ENCODE measurements around the gene LY6G5C.

LY6G5C gene

GRCh38 chr6:31708224-31708623 is 27.4 kb upstream of the LY6G5C start:
- no peak overlapping the region for H2AFZ ChIP-seq (ENCODE audit: low read length)
- H3K79me2 ChIP-seq (ENCODE audit: low read length), result no peaks in the 10 kb centered on the region
- H3K4me2 ChIP-seq (ENCODE audit: low read depth, low read length), result no peak overlapping the region
- no peak overlapping the region for H3K9ac ChIP-seq (ENCODE audit: low read length)
- H3K27ac ChIP-seq (ENCODE audit: low read length), result no peak overlapping the region
- no peaks in the 10 kb centered on the region for H3K36me3 ChIP-seq (replicated peaks; ENCODE audit: insufficient read depth, low read length)
- 0 out of 2 replicates have a peak, but pooled peaks cover 5% of the 10 kb centered on the region for H3K4me1 ChIP-seq (ENCODE audit: low read length)
- no peak for DNase-seq
- no peaks in the 10 kb centered on the region; the same call in 1 of the 2 replicates for H3K27me3 ChIP-seq (replicated peaks; ENCODE audit: insufficient read depth, low read length)
- TF ChIP-seq CTCF (IDR thresholded peaks at IDR 0.05; ENCODE audit: low read length) (no peak), EZH2 (optimal IDR thresholded peaks at IDR 0.05; ENCODE audit: low read depth, low read length) (no peak), EZH2phosphoT487 (IDR thresholded peaks at IDR 0.05; ENCODE audit: low read length) (no peak)
- no peak overlapping the region for H3K4me3 ChIP-seq (ENCODE audit: low read length)
- no peaks in the 10 kb centered on the region for H3F3A ChIP-seq (ENCODE audit: insufficient read depth, low read length)
- H3K9me3 ChIP-seq (replicated peaks; ENCODE audit: insufficient read depth, low read length), result no peaks in the 10 kb centered on the region
- no peaks in the 10 kb centered on the region for H3K9me2 ChIP-seq (replicated peaks; ENCODE audit: insufficient read depth, low read length)
- no peaks in the 10 kb centered on the region for H4K20me1 ChIP-seq (ENCODE audit: insufficient read depth, low read length)

DNA sequence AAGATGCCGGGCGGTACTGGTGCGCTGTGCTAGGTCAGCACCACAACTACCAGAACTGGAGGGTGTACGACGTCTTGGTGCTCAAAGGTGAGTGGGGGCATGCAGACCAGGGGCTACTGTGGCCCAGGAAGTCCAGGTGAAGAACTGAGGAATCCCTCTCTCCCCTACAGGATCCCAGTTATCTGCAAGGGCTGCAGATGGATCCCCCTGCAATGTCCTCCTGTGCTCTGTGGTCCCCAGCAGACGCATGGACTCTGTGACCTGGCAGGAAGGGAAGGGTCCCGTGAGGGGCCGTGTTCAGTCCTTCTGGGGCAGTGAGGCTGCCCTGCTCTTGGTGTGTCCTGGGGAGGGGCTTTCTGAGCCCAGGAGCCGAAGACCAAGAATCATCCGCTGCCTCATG is 26.8 kb upstream of the LY6G5C start:
- TF ChIP-seq CTCF (IDR thresholded peaks at IDR 0.05; ENCODE audit: low read length), result no peak
- no peak for TF ChIP-seq EZH2 (optimal IDR thresholded peaks at IDR 0.05; ENCODE audit: low read depth, low read length)
- TF ChIP-seq EZH2phosphoT487 (IDR thresholded peaks at IDR 0.05; ENCODE audit: low read length), result no peak
- no peak overlapping the region for H3K27ac ChIP-seq (ENCODE audit: low read length)
- no peak for DNase-seq
- H3K79me2 ChIP-seq (ENCODE audit: low read length), result peaks cover 2% of the 10 kb centered on the region
- H3K9ac ChIP-seq (ENCODE audit: low read length), result no peak overlapping the region
- no peak overlapping the region for H3K4me3 ChIP-seq (ENCODE audit: low read length)
- H3K9me2 ChIP-seq (replicated peaks; ENCODE audit: insufficient read depth, low read length), result no peaks in the 10 kb centered on the region
- peaks cover 4% of the 10 kb centered on the region; the same call in 1 of the 2 replicates for H3F3A ChIP-seq (ENCODE audit: insufficient read depth, low read length)
- no peaks in the 10 kb centered on the region; the same call in 1 of the 2 replicates for H3K27me3 ChIP-seq (replicated peaks; ENCODE audit: insufficient read depth, low read length)
- H3K9me3 ChIP-seq (replicated peaks; ENCODE audit: insufficient read depth, low read length), result no peaks in the 10 kb centered on the region
- no peak overlapping the region for H2AFZ ChIP-seq (ENCODE audit: low read length)
- H3K36me3 ChIP-seq (replicated peaks; ENCODE audit: insufficient read depth, low read length), result no peaks in the 10 kb centered on the region
- H3K4me1 ChIP-seq (ENCODE audit: low read length), result 0 out of 2 replicates have a peak, but pooled peaks cover 5% of the 10 kb centered on the region
- no peak overlapping the region for H3K4me2 ChIP-seq (ENCODE audit: low read depth, low read length)
- H4K20me1 ChIP-seq (ENCODE audit: insufficient read depth, low read length), result no peaks in the 10 kb centered on the region

GRCh38 chr6:31706599-31706998 is 25.7 kb upstream of the LY6G5C start, which contains the start of gene LY6G6F:
TSS of gene LY6G6F (plus strand) at chr6:31706866. CDS start at chr6:31706907, 41 bp downstream.
- H3K27me3 ChIP-seq (replicated peaks; ENCODE audit: insufficient read depth, low read length), result no peaks in the 10 kb centered on the region; the same call in 1 of the 2 replicates
- H3K4me1 ChIP-seq (ENCODE audit: low read length), result 0 out of 2 replicates have a peak, but pooled peaks cover 5% of the 10 kb centered on the region
- no peak within 1 kb of the TSS for H3K27ac ChIP-seq (ENCODE audit: low read length)
- no peak within 1 kb of the TSS for H2AFZ ChIP-seq (ENCODE audit: low read length)
- no peak for DNase-seq
- H3K4me2 ChIP-seq (ENCODE audit: low read depth, low read length), result no peak within 1 kb of the TSS
- no peak for TF ChIP-seq EZH2phosphoT487 (IDR thresholded peaks at IDR 0.05; ENCODE audit: low read length)
- no peak for TF ChIP-seq CTCF (IDR thresholded peaks at IDR 0.05; ENCODE audit: low read length)
- TF ChIP-seq EZH2 (optimal IDR thresholded peaks at IDR 0.05; ENCODE audit: low read depth, low read length), result no peak
- H3K9ac ChIP-seq (ENCODE audit: low read length), result no peak within 1 kb of the TSS
- H3K36me3 ChIP-seq (replicated peaks; ENCODE audit: insufficient read depth, low read length), result no peaks in the 10 kb centered on the region
- H3K9me3 ChIP-seq (replicated peaks; ENCODE audit: insufficient read depth, low read length), result no peaks in the 10 kb centered on the region
- no peak within 1 kb of the TSS for H3K4me3 ChIP-seq (ENCODE audit: low read length)
- no peaks in the 10 kb centered on the region for H3K9me2 ChIP-seq (replicated peaks; ENCODE audit: insufficient read depth, low read length)
- peaks cover 7% of the 10 kb centered on the region; the same call in 1 of the 2 replicates for H3F3A ChIP-seq (ENCODE audit: insufficient read depth, low read length)
- H4K20me1 ChIP-seq (ENCODE audit: insufficient read depth, low read length), result no peaks in the 10 kb centered on the region
- H3K79me2 ChIP-seq (ENCODE audit: low read length), result peaks cover 13% of the 10 kb centered on the region
